ENCODE results near the gene DNAJC8.

DNA sequence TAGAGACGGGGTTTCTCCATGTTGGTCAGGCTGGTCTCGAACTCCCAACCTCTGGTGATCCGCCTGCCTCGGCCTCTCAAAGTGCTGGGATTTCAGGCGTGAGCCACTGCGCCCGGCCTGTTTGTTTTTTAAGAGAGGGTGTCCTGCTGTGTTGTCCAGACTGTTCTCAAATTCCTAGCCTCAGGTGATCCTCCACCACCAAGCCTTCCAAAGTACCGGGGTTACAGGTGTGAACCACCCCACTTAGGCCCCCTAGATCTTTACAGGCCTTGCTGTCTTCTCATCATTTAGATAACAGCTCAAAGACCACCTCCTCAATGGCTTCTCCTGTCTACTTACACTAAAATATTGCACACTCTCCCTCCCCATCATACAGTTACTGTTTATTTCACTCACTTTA lies 32.7 kb upstream of the DNAJC8 start:
- no peak for TF ChIP-seq EZH2 (IDR thresholded peaks at IDR 0.05; ENCODE audit: borderline replicate concordance, low read depth, low read length, severe bottlenecking)
- TF ChIP-seq, protein P1, sequence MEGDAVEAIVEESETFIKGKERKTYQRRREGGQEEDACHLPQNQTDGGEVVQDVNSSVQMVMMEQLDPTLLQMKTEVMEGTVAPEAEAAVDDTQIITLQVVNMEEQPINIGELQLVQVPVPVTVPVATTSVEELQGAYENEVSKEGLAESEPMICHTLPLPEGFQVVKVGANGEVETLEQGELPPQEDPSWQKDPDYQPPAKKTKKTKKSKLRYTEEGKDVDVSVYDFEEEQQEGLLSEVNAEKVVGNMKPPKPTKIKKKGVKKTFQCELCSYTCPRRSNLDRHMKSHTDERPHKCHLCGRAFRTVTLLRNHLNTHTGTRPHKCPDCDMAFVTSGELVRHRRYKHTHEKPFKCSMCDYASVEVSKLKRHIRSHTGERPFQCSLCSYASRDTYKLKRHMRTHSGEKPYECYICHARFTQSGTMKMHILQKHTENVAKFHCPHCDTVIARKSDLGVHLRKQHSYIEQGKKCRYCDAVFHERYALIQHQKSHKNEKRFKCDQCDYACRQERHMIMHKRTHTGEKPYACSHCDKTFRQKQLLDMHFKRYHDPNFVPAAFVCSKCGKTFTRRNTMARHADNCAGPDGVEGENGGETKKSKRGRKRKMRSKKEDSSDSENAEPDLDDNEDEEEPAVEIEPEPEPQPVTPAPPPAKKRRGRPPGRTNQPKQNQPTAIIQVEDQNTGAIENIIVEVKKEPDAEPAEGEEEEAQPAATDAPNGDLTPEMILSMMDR (IDR thresholded peaks at IDR 0.05; ENCODE audit: borderline replicate concordance, extremely low read depth, low read length, poor library complexity, severe bottlenecking), result no peak

All from DND-41 (cell line).